ENCODE data around the gene SKOR1. TPM values are rescaled to one million over a fixed set of nuclear protein-coding genes. Genes with fewer than 3 reads are reported as not detected.

The SKOR1 gene
- total RNA-seq, 1 experiment from 2014 or later = 0.22 TPM

GRCh38 chr15:67839499-67839928 is 14.2 kb downstream of the SKOR1 start:
- Mint-ChIP-seq H3K36me3 (peaks cover 2% of the 10 kb centered on the region; the same call in 1 of the 2 replicates), H3K4me3 (peak overlapping the region; percentile 90), H3K27me3 (ENCODE audit: low read depth) (peaks cover 64% of the 10 kb centered on the region), H3K4me1 (peaks cover 57% of the 10 kb centered on the region), H3K27ac (peak overlapping the region; percentile 97), H3K9me3 (no peaks in the 10 kb centered on the region)
- ATAC-seq (peak; percentile 7), DNase-seq (ENCODE audit: low spot score) (no peak)
- ChIA-PET CTCF (interaction anchor here (0.5 to 1.2 kb wide), 5 partner anchors 24 to 665 kb away, joined by 3 to 6 read pairs (median 4); no protein-coding TSS in a partner anchor), POLR2A (no interaction called here)
- no peak for TF ChIP-seq ZNF416 (CRISPR knock-in tag; IDR thresholded peaks at IDR 0.05)
- TF ChIP-seq SOX15 (CRISPR knock-in tag; IDR thresholded peaks at IDR 0.05) = no peak
- TF ChIP-seq ATF6 (CRISPR knock-in tag; IDR thresholded peaks at IDR 0.05) = no peak
- no peak for TF ChIP-seq MYBL2 (CRISPR knock-in tag; IDR thresholded peaks at IDR 0.05)
- no peak for TF ChIP-seq TCF7 (CRISPR knock-in tag; IDR thresholded peaks at IDR 0.05; ENCODE audit: low read depth)
- no peak for TF ChIP-seq ELF4 (CRISPR knock-in tag; IDR thresholded peaks at IDR 0.05; ENCODE audit: low read depth)
- TF ChIP-seq E2F1 (CRISPR knock-in tag; IDR thresholded peaks at IDR 0.05) = no peak
- no peak for TF ChIP-seq MXD4 (CRISPR knock-in tag; IDR thresholded peaks at IDR 0.05; ENCODE audit: borderline replicate concordance)
- TF ChIP-seq E2F4 (CRISPR knock-in tag; IDR thresholded peaks at IDR 0.05; ENCODE audit: borderline replicate concordance, low read depth) = no peak
- TF ChIP-seq SMAD3 (CRISPR knock-in tag; IDR thresholded peaks at IDR 0.05; ENCODE audit: borderline replicate concordance) = no peak
- no peak for TF ChIP-seq CTCF (IDR thresholded peaks at IDR 0.05)
- no peak for TF ChIP-seq JAZF1 (CRISPR knock-in tag; IDR thresholded peaks at IDR 0.05)
- no peak for TF ChIP-seq IRF2 (CRISPR knock-in tag; IDR thresholded peaks at IDR 0.05; ENCODE audit: borderline replicate concordance, low read depth)
- no peak for TF ChIP-seq NR1H2 (CRISPR knock-in tag; IDR thresholded peaks at IDR 0.05)
- TF ChIP-seq AFF4 (CRISPR knock-in tag; IDR thresholded peaks at IDR 0.05; ENCODE audit: borderline replicate concordance) = no peak
- TF ChIP-seq ARID4B (CRISPR knock-in tag; IDR thresholded peaks at IDR 0.05; ENCODE audit: borderline replicate concordance) = no peak
- no peak for TF ChIP-seq OVOL2 (CRISPR knock-in tag; IDR thresholded peaks at IDR 0.05; ENCODE audit: borderline replicate concordance)
- no peak for TF ChIP-seq ZNF423 (CRISPR knock-in tag; IDR thresholded peaks at IDR 0.05)

All from WTC11 (cell line).